Chondrocyte (in vitro differentiated cells): ENCODE results near the gene ESR1. TPM values are rescaled to one million over a fixed set of nuclear protein-coding genes. Genes with fewer than 3 reads are reported as not detected.

ENCODE experiments used
- DNase-seq: peaks from one replicate; pipeline ENCODE4 v3.0.0; 2021; ENCODE audit warnings: mixed read lengths, low spot score
- H3K27ac Mint-ChIP-seq: one replicate; pipeline ENCODE4 v1.8.0; 2021; ENCODE audit warnings: mild to moderate bottlenecking, moderate library complexity, mixed read lengths; ENCODE audit not compliant: unreplicated experiment
- H3K27me3 Mint-ChIP-seq: 2 replicates; pipeline ENCODE4 v1.8.0; 2021; ENCODE audit warnings: low read depth, mixed read lengths
- H3K36me3 Mint-ChIP-seq: 2 replicates; pipeline ENCODE4 v1.8.0; 2021; ENCODE audit warnings: low read depth, mixed read lengths
- H3K4me1 Mint-ChIP-seq: 2 replicates; pipeline ENCODE4 v1.8.0; 2021; ENCODE audit warnings: low read depth, mild to moderate bottlenecking, mixed read lengths
- H3K4me3 Mint-ChIP-seq: one replicate; pipeline ENCODE4 v1.8.0; 2021; ENCODE audit warnings: mild to moderate bottlenecking, moderate library complexity, mixed read lengths; ENCODE audit not compliant: unreplicated experiment
- H3K9me3 Mint-ChIP-seq: 2 replicates; pipeline ENCODE4 v1.8.0; 2021; ENCODE audit warnings: low read depth, mixed read lengths
- total RNA-seq: library from RNA; stranded (reverse); gene quantifications from 3 replicates; pipeline ENCODE4 v1.2.1, GENCODE V29; 2021
- TF ChIP-seq, protein P1 (sequence below): fragments of 200-600 bp; sonication (generic); IDR thresholded peaks from 2 replicates; pipeline ENCODE4 v1.5.0; 2021; ENCODE audit warnings: antibody characterized with exemption, mild to moderate bottlenecking, moderate library complexity

Gene ESR1
- total RNA-seq, 1 donor from 2014 or later = not detected

- H3K27me3 Mint-ChIP-seq = no peaks in the 10 kb centered on the region
- H3K4me3 Mint-ChIP-seq = no peak overlapping the region
- H3K9me3 Mint-ChIP-seq = no peaks in the 10 kb centered on the region
- no peak overlapping the region for H3K27ac Mint-ChIP-seq
- TF ChIP-seq, protein P1, sequence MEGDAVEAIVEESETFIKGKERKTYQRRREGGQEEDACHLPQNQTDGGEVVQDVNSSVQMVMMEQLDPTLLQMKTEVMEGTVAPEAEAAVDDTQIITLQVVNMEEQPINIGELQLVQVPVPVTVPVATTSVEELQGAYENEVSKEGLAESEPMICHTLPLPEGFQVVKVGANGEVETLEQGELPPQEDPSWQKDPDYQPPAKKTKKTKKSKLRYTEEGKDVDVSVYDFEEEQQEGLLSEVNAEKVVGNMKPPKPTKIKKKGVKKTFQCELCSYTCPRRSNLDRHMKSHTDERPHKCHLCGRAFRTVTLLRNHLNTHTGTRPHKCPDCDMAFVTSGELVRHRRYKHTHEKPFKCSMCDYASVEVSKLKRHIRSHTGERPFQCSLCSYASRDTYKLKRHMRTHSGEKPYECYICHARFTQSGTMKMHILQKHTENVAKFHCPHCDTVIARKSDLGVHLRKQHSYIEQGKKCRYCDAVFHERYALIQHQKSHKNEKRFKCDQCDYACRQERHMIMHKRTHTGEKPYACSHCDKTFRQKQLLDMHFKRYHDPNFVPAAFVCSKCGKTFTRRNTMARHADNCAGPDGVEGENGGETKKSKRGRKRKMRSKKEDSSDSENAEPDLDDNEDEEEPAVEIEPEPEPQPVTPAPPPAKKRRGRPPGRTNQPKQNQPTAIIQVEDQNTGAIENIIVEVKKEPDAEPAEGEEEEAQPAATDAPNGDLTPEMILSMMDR = no peak
- peaks cover 33% of the 10 kb centered on the region for H3K36me3 Mint-ChIP-seq
- DNase-seq = no peak
- peaks cover 10% of the 10 kb centered on the region for H3K4me1 Mint-ChIP-seq
Measured at GRCh38 chr6:152170702-152171667, 363.5 kb downstream of the ESR1 start.

GRCh38 chr6:152173321-152173720 lies 365.8 kb downstream of the ESR1 start:
- no peak for DNase-seq
- Mint-ChIP-seq H3K4me1 (peaks cover 3% of the 10 kb centered on the region), H3K36me3 (peaks cover 28% of the 10 kb centered on the region), H3K9me3 (no peaks in the 10 kb centered on the region), H3K4me3 (no peak overlapping the region), H3K27ac (no peak overlapping the region), H3K27me3 (no peaks in the 10 kb centered on the region)
- TF ChIP-seq, protein P1 = no peak

- Mint-ChIP-seq H3K9me3 (no peaks in the 10 kb centered on the region), H3K4me1 (no peaks in the 10 kb centered on the region), H3K27ac (no peak overlapping the region), H3K36me3 (peaks cover 28% of the 10 kb centered on the region), H3K27me3 (no peaks in the 10 kb centered on the region), H3K4me3 (no peak overlapping the region)
- TF ChIP-seq, protein P1 = no peak
- DNase-seq = no peak
Measured at GRCh38 chr6:152173957-152174356, 366.5 kb downstream of the ESR1 start.

- TF ChIP-seq, protein P1 = no peak
- Mint-ChIP-seq H3K9me3 (no peaks in the 10 kb centered on the region), H3K36me3 (peaks cover 24% of the 10 kb centered on the region), H3K27me3 (no peaks in the 10 kb centered on the region), H3K4me1 (no peaks in the 10 kb centered on the region), H3K27ac (no peak overlapping the region), H3K4me3 (no peak overlapping the region)
- no peak for DNase-seq
Measured at GRCh38 chr6:152176268-152176667, 368.8 kb downstream of the ESR1 start.
